AG09309 (cell line): ENCODE measurements around the gene ATXN7L1.

ENCODE experiments used
- DNase-seq: peaks from one replicate; pipeline ENCODE4 v3.0.0-alpha.2; 2010; ENCODE audit warnings: low read depth
- H3K4me3 ChIP-seq: 2 replicates; pipeline ENCODE4 v1.5.1; 2011; ENCODE audit warnings: mild to moderate bottlenecking, low read depth, low read length, moderate library complexity; ENCODE audit not compliant: control insufficient read depth
- CTCF ChIP-seq: IDR thresholded peaks from 2 replicates; pipeline ENCODE4 v1.5.1; 2011; ENCODE audit warnings: mild to moderate bottlenecking, low read depth, low read length, inconsistent platforms; ENCODE audit not compliant: insufficient read depth, control insufficient read depth; ENCODE audit errors: missing control alignments

The ATXN7L1 gene

GRCh38 chr7:105765846-105766245 lies 110.6 kb downstream of the ATXN7L1 start:
- DNase-seq: no peak
- no peak overlapping the region for H3K4me3 ChIP-seq
- no peak for TF ChIP-seq CTCF

GRCh38 chr7:105764506-105764905 lies 111.9 kb downstream of the ATXN7L1 start:
- DNase-seq: no peak
- H3K4me3 ChIP-seq: no peak overlapping the region
- no peak for TF ChIP-seq CTCF

- DNase-seq: peak; percentile 13
- no peak for TF ChIP-seq CTCF
- no peak overlapping the region for H3K4me3 ChIP-seq
Measured at GRCh38 chr7:105760551-105761447, 115.6 kb downstream of the ATXN7L1 start.

DNA sequence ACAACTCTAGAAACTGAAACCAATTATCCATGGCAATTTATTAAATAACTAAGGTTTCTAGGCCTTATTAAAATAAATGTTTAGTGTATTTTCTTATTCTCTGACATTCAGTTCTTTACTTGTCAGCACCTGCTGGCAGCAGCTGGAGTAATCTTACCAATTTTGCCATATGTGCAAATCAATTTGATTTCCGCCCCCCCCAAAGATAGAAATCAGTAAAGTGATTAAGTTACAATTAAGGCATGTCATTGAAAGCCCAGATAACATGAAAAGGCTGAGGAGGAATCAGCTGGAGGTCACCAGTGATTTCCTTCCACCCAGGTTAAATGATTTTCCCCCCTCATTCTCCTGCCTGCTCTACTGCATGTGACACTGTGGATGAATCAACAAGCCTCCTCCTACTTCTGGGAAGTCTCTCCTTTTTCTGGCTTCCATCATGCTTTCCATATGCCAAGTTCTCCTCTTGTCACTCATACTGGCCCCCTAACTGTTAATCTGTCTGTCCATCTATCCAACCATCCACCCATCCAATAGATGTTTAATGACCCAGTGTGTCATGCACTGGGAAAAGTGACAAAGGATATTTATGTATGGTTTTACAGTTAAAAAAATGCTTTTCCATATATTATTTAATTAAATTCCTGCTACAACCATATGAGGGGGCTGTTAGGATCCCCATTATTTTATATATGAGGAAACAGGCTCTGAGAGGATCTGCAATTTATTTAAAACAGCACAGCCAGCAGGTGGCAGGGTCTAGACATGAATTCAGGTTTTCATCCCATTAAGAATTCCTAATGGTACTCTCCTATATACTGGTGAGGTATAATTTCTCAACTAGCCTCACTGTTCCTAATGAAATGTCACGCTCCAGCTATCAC lies 116.5 kb downstream of the ATXN7L1 start:
- TF ChIP-seq CTCF: peak; percentile 54
- DNase-seq: peak; percentile 34
- no peak overlapping the region for H3K4me3 ChIP-seq

GRCh38 chr7:105756367-105756766 lies 120.0 kb downstream of the ATXN7L1 start:
- no peak for TF ChIP-seq CTCF
- H3K4me3 ChIP-seq: no peak overlapping the region

GRCh38 chr7:105752671-105753275 lies 123.6 kb downstream of the ATXN7L1 start:
- TF ChIP-seq CTCF: no peak
- DNase-seq: no peak
- no peak overlapping the region for H3K4me3 ChIP-seq

More at GRCh38 chr7:105756367-105756766, 120.0 kb downstream of the ATXN7L1 start:
- DNase-seq: no peak
